GM21529 (cell line): ENCODE results near the gene FCRL3.
"Not testable (repeated sequence)": the region's sequence is repeated elsewhere in the genome, so short reads cannot be mapped to it uniquely, and the experiment has no call there.

Experiments used
- ATAC-seq: cut with Tn5 transposase; IDR thresholded peaks from one replicate; pipeline ENCODE4 v1.9.1; 2021; ENCODE audit not compliant: unreplicated experiment

The FCRL3 gene, protein sequence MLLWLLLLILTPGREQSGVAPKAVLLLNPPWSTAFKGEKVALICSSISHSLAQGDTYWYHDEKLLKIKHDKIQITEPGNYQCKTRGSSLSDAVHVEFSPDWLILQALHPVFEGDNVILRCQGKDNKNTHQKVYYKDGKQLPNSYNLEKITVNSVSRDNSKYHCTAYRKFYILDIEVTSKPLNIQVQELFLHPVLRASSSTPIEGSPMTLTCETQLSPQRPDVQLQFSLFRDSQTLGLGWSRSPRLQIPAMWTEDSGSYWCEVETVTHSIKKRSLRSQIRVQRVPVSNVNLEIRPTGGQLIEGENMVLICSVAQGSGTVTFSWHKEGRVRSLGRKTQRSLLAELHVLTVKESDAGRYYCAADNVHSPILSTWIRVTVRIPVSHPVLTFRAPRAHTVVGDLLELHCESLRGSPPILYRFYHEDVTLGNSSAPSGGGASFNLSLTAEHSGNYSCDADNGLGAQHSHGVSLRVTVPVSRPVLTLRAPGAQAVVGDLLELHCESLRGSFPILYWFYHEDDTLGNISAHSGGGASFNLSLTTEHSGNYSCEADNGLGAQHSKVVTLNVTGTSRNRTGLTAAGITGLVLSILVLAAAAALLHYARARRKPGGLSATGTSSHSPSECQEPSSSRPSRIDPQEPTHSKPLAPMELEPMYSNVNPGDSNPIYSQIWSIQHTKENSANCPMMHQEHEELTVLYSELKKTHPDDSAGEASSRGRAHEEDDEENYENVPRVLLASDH

DNA sequence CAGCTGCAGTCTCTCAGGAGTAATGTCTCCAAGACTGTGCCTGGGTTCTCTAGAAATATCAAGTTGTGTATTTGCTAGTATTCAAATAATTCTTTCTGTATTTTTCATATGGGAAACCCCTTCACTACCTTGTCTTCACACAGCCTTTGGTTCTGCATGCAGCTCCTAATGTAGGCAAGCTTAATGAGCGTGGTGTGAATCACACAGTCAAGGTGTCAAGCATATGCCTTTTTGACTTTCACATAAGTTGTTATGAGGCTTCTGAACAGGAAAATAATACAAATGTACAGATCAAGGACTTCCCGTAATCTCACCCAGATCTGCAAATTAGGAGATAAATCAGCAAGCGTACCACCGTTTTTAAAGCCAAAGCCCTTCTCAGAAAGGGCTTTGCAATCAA, at the start of gene FCRL3:
Gene FCRL3 (minus strand): TSS at position 38 of the 400 bp plus-strand sequence. CDS start 280 bp downstream, outside the sequence.
- no peak for ATAC-seq

DNA sequence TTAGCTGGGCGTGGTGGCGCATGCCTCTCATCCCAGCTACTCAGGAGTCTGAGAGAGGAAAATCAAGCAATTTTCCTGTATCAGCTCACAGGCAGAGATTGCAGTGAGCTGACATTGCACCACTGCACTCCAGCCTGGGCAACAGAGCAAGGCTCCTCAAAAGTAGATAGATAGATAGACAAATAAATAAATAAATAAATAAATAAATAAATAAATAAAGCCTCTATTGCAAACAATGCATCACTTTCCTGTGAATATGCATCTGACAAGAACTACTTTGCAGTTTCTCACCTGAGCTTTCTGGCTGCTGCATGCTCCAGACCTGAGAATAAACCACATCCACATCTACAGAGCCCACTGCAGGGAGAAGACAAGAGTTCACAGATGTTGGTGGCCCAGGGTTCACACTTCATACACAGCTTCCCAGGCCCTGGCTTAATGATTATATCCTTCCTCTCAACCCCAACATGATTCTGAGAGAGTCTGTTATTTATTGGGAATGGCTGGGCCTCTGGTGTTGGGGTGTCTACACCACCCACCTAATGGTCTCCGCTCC, 47.8 kb upstream of the FCRL3 start:
- ATAC-seq: no peak

DNA sequence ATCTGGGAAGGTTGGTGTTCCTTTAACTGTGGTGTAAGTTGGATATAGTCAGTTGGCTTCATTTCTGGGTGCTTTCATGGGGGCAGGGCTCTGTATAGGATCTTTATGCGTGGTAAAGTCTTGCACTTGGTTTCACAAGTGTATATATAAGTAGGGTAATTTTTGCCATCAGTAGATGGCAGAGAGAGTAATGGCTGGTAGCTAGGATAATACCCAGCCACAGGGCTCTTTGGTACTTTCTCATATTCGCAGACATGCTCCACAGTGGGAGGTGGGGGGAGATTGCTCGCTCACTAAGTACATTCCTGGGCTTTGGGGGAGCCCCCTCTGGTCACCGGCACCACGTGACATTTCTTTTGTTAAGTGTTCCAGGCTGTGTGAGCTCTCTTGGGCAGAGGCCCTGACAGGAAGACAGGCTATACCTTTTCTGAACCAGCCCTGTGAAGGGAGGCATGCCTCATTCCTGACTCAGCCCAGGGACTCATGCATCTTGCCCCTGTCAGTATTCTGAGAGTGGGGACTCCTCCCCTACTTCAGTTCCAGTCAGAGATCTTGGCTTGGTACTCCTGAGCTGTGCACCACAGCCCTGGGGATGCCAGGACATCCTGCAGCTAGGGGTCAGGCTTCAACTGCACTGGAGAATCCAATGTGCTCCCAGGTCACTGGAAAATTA, 38.8 kb upstream of the FCRL3 start:
- ATAC-seq: peak; percentile 33

DNA sequence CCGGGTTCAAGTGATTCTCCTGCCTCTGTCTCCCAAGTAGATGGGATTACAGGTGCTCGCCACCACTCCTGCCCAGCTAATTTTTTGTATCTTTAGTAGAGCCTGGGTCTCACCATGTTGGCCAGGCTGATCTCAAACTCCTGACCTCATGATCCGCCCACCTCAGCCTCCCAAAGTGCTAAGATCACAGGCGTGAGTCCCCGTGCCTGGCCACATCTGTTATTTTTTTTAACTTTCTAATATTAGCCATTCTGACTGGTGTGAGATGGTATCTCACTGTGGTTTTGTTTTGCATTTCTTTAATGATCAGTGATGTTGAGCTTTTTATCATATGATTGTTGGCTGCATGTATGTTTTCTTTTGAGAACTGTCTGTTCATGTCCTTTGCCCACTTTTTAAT, 35.4 kb upstream of the FCRL3 start:
- ATAC-seq: not testable (repeated sequence)

DNA sequence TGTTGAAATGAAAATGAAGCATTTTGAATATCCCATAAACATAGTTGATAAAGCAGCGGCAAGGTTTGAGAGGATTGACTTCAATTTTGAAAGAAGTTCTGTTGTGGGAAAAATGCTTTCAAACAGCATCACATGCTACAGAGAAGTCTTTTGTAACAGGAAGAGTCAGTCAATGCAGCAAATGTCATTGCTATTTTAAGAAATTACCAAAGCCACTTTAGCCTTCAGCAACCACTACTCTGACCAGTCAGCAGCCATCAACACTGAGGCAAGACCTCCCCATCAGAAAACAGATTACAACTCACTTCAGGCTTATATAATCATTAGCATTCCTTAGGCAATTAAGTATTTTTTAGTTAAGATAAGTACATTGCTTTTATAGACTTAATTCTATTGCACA, 33.8 kb upstream of the FCRL3 start:
- no peak for ATAC-seq

DNA sequence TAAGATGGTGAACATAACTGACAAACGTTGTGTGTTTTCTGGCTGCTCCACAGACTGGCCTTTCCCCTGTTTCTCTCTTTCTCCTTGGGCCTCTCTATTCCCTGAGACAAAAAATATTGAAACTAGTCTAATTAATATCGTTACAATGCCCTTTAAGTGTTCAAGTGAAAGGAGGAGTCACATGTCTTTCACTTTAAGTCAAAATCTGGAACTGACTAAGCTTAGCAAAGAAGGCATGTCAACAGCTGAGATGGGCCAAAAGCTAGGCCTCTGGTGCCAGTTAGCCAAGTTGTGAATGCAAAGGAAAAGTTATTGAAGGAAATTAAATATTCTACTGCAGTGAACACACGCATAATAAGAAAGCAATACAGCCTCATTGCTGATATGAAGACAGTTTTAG, 32.2 kb upstream of the FCRL3 start:
- ATAC-seq: no peak

DNA sequence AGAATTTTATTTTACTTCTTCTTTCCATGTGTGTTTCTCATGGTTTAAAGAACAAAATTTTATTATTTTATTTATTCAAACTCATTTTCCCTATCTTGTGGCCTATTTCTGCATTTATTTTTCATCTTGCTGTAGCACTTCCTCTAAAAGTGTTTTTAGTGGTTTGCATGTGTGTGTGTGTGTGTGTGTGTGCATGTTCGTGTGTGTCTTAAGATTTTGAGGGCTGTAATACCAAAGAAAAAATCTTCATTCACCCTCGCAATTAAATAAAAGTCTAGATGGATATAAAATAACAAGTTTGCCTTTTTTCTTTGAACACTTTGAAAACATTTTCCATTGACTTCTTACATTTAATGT, 24.6 kb upstream of the FCRL3 start:
- no peak for ATAC-seq

DNA sequence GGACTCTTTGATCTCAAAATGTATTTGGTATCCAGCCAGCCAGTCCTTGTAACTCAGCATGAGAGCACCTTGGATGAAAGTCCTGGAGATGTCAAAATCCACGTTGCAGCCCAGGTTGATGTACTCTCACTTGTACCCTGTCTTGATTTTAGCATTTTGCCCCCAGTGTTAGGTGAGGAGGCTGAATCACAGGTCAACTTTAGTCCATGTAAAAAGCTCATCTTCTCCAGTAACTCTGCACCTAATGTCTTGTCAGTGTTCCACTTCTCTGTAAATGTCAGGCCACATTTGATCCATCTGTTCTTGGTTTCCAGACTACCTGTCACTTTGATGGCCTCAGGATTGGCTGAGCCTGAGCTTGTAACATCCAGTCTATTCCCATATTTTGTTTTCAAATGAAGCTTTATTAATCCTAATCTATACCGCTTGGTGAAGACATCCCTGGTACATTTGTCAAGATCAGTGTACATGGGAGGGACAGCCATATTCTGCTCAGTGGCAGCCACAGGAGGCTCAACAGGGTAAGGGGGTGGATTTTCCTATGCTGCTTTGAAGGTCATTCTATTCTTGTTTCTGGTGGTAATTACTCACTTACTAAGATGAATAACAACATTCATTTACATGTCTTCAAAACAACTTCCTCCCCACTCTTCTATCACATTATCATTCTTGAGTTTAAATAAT, 24.1 kb upstream of the FCRL3 start:
- no peak for ATAC-seq

DNA sequence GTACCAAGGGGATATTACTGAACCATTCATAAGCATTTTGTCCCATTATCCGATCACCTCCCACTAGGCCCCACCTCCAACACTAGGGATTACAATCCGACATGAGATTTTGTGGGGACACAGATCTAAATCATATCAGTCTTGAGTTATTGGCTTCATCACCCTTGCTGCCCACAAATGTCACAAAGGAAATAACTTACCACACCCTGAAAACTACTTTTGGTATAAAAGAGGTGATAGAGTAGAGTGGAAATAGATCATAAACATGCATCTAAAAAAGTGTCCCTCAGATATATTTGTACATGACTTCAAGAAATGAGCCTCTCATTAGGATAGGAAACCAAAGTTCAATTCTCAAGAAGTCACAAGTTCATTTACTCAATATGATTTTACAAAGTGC, 22.6 kb upstream of the FCRL3 start:
- ATAC-seq: no peak

DNA sequence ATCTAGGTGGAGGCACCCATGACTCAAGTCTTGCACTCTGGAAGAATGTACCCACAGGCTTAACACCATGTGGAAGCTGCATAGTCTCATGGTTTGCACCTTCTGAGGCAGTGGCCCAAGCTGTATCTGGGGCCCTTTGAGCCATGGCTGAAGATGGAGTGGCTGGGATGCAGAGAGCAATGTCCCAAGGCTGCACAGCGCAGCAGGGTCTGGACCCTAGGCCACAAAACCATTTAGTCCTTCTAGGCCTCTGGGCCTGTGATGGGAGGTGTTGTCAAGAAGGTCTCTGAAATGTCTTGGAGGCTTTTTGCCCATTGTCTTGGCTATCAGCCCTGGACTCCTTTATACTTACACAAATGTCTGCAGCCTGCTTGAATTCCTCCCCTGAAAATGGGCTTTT, 21.4 kb upstream of the FCRL3 start:
- no peak for ATAC-seq

DNA sequence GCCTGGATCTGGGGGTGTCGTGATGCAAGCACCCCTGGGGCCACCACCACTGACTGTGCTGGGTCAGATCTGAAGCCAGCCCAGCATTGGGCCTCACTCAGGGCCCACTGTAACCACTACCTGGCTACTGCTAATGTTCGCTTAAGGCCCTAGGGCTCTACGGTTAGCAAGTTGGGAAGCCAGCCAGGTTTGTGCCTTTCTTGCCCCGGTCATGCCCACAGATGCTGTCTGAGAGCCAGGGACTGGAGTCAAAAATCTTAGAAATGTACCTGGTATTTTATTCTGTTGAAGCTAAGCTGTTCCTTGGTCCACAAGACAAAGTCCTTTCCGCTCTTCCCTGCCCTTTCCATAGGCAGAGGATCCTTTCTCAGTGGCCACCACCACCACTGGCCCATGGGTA, 15.2 kb upstream of the FCRL3 start:
- ATAC-seq: no peak

DNA sequence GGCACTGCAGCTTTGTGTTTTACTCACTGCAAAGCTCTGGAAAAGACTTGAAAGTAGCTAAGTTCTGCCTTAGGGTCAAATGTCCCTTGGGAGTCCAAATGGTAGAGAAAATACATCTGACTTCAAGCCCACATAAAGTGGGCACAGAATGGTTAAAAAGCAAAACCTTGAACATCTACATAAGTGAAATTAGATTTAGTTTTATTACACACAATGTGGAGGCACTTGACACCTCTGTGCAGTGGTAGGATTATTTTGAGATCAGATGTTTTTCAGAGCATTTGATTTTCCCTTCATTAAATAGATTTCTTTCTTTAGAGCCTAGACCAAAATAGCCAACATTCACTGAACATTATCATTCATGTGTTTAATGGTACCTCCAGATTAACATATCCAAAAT, 11.2 kb upstream of the FCRL3 start:
- ATAC-seq: no peak

DNA sequence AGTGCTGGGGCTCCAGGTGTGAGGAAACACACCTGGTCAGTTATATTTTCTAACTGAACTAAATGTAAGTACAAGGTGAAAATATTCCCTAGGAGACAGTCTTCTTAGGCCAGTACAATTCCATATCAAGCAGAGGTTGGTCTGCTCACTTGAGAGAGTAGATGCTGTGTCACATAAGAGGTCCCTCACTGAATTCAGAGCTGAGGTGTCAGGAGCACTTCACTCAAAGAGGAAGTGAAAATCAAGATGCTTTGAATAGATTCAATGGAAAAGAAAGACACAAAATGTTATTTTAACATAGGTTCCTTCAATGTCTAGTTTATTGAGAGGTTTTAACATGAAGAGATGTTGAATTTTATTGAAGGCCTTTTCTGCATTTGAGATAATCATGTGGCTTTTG, 4.3 kb upstream of the FCRL3 start:
- no peak for ATAC-seq

DNA sequence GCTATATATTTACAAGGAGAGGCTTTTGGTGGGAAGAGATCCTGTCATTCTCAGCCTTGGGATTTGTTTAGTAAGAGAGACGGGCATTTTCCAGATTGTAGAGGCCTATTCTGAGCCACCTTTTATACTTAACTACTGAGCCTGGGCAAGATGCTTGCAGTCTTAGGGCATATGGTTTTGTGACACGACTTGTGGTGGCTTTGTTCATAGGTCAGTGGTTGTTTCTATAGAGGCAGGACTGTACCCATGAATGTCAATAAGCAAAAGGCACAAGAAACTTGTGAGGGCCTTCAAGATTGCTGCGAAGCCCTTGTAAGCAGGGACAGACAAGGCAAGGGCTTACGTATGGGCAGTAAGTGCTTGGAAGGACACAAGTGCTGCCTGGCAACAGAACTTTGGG, 3.4 kb upstream of the FCRL3 start:
- ATAC-seq: no peak

DNA sequence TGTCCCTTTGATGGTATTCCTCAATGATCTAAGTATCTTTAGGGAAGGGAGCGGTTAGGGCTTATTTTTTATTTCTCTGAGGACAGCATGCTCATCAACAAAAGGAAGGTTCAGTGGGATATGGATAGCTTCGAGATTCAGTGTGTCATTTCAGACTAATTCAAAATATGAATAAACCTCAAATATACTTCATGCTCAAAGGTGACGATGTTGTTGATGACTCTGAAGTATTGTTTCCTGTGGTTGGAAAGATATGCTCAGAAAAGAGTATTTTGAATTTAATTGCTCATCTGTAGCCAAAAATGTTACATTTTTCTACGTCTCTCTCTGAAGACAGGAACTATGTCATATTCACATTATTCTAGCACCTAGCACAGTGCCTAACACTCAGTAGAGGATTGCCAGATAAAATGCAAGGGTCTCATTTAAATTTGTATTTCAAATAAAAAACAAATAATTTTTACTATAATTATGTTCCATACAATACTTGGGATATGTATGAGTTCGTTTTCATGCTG, 1.8 kb upstream of the FCRL3 start:
- no peak for ATAC-seq

DNA sequence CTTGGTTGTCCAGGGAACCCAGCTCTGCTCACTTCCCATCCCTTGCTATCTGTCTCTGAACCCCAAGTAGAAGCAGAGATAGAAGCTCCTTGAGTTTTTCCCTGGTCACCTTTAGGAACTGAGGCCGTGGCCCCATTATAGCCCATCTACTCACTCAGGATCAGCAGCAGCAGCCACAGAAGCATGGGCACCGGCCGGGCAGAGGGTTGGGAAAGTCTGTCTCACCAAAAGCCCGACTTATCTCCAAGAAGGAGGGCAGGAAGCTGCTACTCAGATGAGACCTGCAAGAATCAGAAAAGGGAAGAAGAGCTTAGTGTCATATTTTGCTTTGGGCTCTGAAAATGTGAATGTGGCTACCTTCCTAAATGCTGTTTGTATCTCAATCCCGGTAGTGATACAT, 264 bp downstream of the FCRL3 start:
- ATAC-seq: no peak

DNA sequence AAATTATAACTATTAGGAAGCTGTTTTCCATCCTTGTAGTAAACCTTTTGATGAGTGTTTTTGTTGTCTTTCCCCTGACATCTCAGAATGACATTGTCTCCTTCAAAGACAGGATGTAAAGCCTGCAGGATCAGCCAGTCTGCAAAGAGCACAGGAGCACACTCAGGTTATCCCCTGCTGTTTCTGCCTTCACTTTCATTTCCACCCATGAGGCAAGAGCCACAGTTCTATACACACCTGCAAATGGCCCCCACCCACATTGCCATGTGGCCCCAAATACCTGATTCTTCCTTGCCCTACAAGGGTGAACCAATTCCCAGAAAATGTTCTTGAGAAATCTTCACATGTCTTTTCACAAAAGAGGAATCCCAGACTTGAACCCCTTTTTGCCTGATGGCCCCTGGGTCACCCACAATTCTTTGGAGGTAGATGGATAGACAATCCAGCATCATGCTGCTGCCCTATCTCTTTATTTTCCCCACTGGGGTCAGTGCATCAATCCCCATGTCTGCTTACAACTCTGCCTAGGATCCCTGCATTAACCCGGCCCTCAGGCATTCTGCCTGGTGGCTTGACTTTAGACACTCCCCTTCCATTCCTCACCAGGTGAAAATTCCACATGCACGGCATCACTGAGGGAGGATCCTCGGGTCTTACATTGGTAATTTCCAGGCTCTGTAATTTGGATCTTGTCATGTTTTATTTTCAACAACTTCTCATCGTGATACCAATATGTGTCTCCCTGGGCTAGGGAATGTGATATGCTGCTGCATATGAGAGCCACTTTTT, 2.6 kb downstream of the FCRL3 start:
- no peak for ATAC-seq

DNA sequence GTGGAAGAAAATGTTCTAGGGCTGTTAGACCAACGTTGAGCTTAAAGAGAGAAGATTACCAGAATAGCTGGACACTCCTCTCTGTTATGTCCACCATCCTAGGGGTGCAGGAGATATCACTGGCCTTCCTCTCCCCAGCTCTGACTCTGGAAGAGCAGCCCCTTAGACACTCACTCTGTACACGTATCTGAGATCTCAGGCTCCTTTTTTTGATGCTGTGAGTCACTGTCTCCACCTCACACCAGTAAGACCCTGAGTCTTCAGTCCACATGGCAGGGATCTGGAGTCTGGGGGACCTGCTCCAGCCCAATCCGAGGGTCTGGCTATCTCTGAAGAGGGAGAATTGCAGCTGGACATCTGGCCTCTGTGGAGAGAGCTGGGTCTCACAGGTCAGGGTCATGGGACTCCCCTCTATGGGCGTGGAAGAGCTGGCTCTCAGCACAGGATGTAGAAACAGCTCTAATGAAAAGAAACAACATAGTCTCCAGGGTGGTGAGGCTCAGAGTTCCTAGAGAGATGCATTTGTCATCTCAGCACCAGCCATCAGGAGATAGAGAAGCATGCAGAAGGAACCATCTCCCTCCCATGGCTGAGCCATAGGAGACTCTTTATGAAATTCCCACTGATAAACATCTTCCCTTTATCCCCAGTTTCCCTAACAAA, 3.5 kb downstream of the FCRL3 start:
- ATAC-seq: no peak

DNA sequence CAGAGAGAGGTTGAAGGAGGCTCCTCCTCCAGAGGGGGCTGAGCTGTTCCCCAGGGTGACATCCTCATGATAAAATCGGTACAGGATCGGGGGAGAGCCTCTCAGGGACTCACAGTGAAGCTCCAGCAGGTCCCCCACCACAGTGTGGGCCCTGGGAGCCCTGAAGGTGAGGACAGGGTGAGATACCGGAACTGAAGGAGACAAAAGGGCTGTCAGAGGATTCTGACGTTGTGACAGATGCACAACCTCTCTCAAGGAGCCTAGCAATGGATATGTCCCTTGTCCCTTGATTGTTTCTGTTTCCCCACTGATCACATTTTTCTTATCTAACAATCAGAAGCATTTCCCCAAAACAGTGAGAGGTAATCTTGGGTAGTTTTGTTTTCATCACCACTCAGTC, 5.2 kb downstream of the FCRL3 start:
- no peak for ATAC-seq
